NCI-H1930 (cell line): ENCODE results near the gene PHC3.

Experiments
- DNase-seq, 2 experiments: peaks; one replicate each; lab custom pipeline; 2025; lab: John Stamatoyannopoulos, UW

PHC3 gene

GRCh38 chr3:170189398-170190256, 8.1 kb upstream of the PHC3 start:
- DNase-seq, result no peak

- no peak for DNase-seq
These were observed 1.2 kb downstream of the PHC3 start for GRCh38 chr3:170180079-170180907.

- no peak for DNase-seq
These were observed 2.1 kb downstream of the PHC3 start for GRCh38 chr3:170179432-170179831.

- DNase-seq, result no peak
These were observed 2.9 kb downstream of the PHC3 start for GRCh38 chr3:170178651-170179050.

- DNase-seq, result no peak
These were observed 10.0 kb downstream of the PHC3 start for GRCh38 chr3:170171563-170171962.

- DNase-seq, result no peak
These were observed 16.8 kb downstream of the PHC3 start for GRCh38 chr3:170164717-170165116.

- no peak for DNase-seq
These were observed 17.4 kb downstream of the PHC3 start for GRCh38 chr3:170163956-170164645.

- no peak for DNase-seq
These were observed 18.9 kb downstream of the PHC3 start for GRCh38 chr3:170162630-170163029.

- DNase-seq, result no peak
These were observed 19.5 kb downstream of the PHC3 start for GRCh38 chr3:170162052-170162451.

- DNase-seq, result no peak
These were observed 21.6 kb downstream of the PHC3 start for GRCh38 chr3:170159933-170160332.

- no peak for DNase-seq
These were observed 22.1 kb downstream of the PHC3 start for GRCh38 chr3:170159459-170159858.

GRCh38 chr3:170155604-170156003, 25.9 kb downstream of the PHC3 start:
- DNase-seq, result no peak

- DNase-seq, result no peak
These were observed 26.9 kb downstream of the PHC3 start for GRCh38 chr3:170154569-170155143.

- no peak for DNase-seq
These were observed 27.4 kb downstream of the PHC3 start for GRCh38 chr3:170154084-170154483.

- DNase-seq, result no peak
These were observed 30.0 kb downstream of the PHC3 start for GRCh38 chr3:170151536-170151935.

- DNase-seq, result no peak
These were observed 32.5 kb downstream of the PHC3 start for GRCh38 chr3:170149016-170149415.

GRCh38 chr3:170145278-170145677, 36.3 kb downstream of the PHC3 start:
- no peak for DNase-seq

GRCh38 chr3:170144437-170144843, 37.1 kb downstream of the PHC3 start:
- DNase-seq, result no peak

GRCh38 chr3:170142373-170142772, 39.2 kb downstream of the PHC3 start:
- DNase-seq, result no peak

GRCh38 chr3:170137986-170138385, 43.5 kb downstream of the PHC3 start:
- DNase-seq, result no peak

- no peak for DNase-seq
These were observed 49.2 kb downstream of the PHC3 start for GRCh38 chr3:170132335-170132734.

- DNase-seq, result no peak
These were observed 51.0 kb downstream of the PHC3 start for GRCh38 chr3:170130532-170130931.
